ENCODE results near the gene FSTL4.
A peak's percentile ranks its signal among the peaks of the same experiment; 100 is the strongest.

FSTL4 gene

GRCh38 chr5:133426264-133426663 is 186.1 kb downstream of the FSTL4 start:
- Mint-ChIP-seq H3K27ac (no peak overlapping the region), H3K36me3 (ENCODE audit: low read depth) (no peaks in the 10 kb centered on the region), H3K27me3 (peaks cover 21% of the 10 kb centered on the region)

GRCh38 chr5:133425764-133426163 is 186.6 kb downstream of the FSTL4 start:
- no peak for DNase-seq
- H3K36me3 Mint-ChIP-seq (ENCODE audit: low read depth): no peaks in the 10 kb centered on the region
- no peaks in the 10 kb centered on the region for H3K9me3 Mint-ChIP-seq
- peaks cover 11% of the 10 kb centered on the region for H3K4me1 Mint-ChIP-seq (ENCODE audit: low read depth)
- no peak overlapping the region for H3K27ac Mint-ChIP-seq
- no peak overlapping the region for H3K4me3 Mint-ChIP-seq
- peaks cover 21% of the 10 kb centered on the region for H3K27me3 Mint-ChIP-seq

More at GRCh38 chr5:133426264-133426663, 186.1 kb downstream of the FSTL4 start:
- no peak for DNase-seq
- no peaks in the 10 kb centered on the region for H3K9me3 Mint-ChIP-seq
- H3K4me3 Mint-ChIP-seq: no peak overlapping the region
- peaks cover 11% of the 10 kb centered on the region for H3K4me1 Mint-ChIP-seq (ENCODE audit: low read depth)

DNA sequence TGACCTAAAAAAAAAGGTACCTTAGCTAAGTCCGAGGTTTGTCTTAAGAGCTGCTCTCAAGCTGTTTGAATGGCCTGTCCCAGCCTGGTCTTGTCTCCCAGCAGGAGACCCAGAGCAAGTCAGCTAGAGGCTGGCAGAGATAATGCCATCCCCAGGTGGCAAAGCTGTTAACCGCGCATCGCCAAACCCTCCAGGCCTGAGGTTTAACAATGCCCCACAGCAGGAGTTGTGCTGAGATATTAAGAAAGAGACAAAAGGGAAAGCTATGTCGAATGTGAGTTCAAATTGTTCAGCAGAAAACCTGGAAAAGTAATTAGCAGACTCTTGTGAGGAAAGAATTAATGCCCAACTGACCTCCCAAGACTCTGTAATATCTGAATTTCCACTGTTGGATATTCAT is 187.1 kb downstream of the FSTL4 start:
- Mint-ChIP-seq H3K9me3 (no peaks in the 10 kb centered on the region), H3K4me1 (ENCODE audit: low read depth) (peaks cover 11% of the 10 kb centered on the region), H3K36me3 (ENCODE audit: low read depth) (no peaks in the 10 kb centered on the region), H3K4me3 (no peak overlapping the region), H3K27me3 (peaks cover 21% of the 10 kb centered on the region), H3K27ac (no peak overlapping the region)
- DNase-seq: no peak

GRCh38 chr5:133423618-133424282 is 188.6 kb downstream of the FSTL4 start:
- no peak overlapping the region for H3K4me3 Mint-ChIP-seq
- peak; percentile 83 for DNase-seq
- no peaks in the 10 kb centered on the region for H3K9me3 Mint-ChIP-seq
- no peak overlapping the region for H3K27ac Mint-ChIP-seq
- peaks cover 11% of the 10 kb centered on the region for H3K4me1 Mint-ChIP-seq (ENCODE audit: low read depth)
- peaks cover 21% of the 10 kb centered on the region for H3K27me3 Mint-ChIP-seq
- no peaks in the 10 kb centered on the region for H3K36me3 Mint-ChIP-seq (ENCODE audit: low read depth)

- H3K36me3 Mint-ChIP-seq (ENCODE audit: low read depth): no peaks in the 10 kb centered on the region
- no peak overlapping the region for H3K27ac Mint-ChIP-seq
- peaks cover 23% of the 10 kb centered on the region for H3K27me3 Mint-ChIP-seq
- H3K4me1 Mint-ChIP-seq (ENCODE audit: low read depth): peaks cover 11% of the 10 kb centered on the region
- no peaks in the 10 kb centered on the region for H3K9me3 Mint-ChIP-seq
- no peak overlapping the region for H3K4me3 Mint-ChIP-seq
- no peak for DNase-seq
Observed at GRCh38 chr5:133423011-133423617, 189.2 kb downstream of the FSTL4 start.

GRCh38 chr5:133421806-133422205 is 190.5 kb downstream of the FSTL4 start:
- Mint-ChIP-seq H3K4me1 (ENCODE audit: low read depth) (peaks cover 11% of the 10 kb centered on the region), H3K4me3 (no peak overlapping the region), H3K36me3 (ENCODE audit: low read depth) (no peaks in the 10 kb centered on the region), H3K9me3 (no peaks in the 10 kb centered on the region), H3K27ac (no peak overlapping the region), H3K27me3 (peaks cover 20% of the 10 kb centered on the region)
- DNase-seq: no peak

GRCh38 chr5:133421394-133421793 is 190.9 kb downstream of the FSTL4 start:
- Mint-ChIP-seq H3K4me3 (no peak overlapping the region), H3K27me3 (peaks cover 24% of the 10 kb centered on the region), H3K36me3 (ENCODE audit: low read depth) (no peaks in the 10 kb centered on the region), H3K27ac (no peak overlapping the region), H3K9me3 (no peaks in the 10 kb centered on the region), H3K4me1 (ENCODE audit: low read depth) (peaks cover 11% of the 10 kb centered on the region)
- DNase-seq: no peak

DNA sequence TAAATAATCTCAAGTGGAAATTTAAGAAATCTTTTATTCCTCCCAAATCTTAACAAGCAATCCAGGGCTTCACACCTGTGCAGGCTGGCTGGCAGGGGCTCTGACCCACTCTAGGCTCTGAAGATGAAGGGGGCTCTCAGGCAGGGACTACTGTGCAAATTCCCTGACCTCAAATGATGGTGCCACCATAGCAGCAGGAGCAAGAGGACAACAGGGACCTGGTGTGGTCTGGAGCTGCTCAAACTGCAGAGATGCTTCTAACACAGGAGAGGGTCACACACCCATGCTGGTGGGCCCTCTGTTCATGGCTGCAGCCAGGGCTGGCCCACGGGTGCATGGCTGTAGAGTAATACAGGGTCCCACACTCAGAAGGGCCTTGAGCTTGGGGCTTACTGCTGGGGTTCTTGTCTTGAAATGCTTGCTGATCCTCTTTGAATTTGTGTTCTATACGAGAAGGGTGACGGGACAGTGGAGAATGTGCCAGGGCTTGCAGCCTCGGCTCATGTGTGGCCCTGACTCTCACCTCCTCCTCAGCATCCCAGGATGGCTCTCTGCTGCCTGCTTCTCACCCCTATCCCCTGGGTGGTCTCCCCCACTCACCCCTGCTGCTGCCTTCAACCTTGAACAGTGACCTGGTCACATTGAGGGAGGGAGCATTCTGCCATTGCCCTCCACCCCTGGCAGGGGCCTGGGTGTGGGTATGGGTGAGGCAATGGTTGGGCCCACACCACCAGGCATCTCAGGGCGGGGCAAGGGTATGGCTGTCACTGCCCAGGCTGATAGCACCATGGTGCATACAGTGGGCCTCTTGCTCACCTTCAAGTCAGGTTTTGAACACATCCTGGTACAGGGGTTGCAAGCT is 191.7 kb downstream of the FSTL4 start:
- Mint-ChIP-seq H3K9me3 (no peaks in the 10 kb centered on the region), H3K36me3 (ENCODE audit: low read depth) (no peaks in the 10 kb centered on the region), H3K4me1 (ENCODE audit: low read depth) (peaks cover 11% of the 10 kb centered on the region), H3K27ac (no peak overlapping the region), H3K4me3 (no peak overlapping the region), H3K27me3 (peaks cover 28% of the 10 kb centered on the region)
- DNase-seq: no peak

- Mint-ChIP-seq H3K4me1 (ENCODE audit: low read depth) (no peaks in the 10 kb centered on the region), H3K27me3 (peaks cover 36% of the 10 kb centered on the region), H3K9me3 (no peaks in the 10 kb centered on the region), H3K27ac (no peak overlapping the region), H3K4me3 (no peak overlapping the region), H3K36me3 (ENCODE audit: low read depth) (no peaks in the 10 kb centered on the region)
- DNase-seq: no peak
Observed at GRCh38 chr5:133415906-133416305, 196.4 kb downstream of the FSTL4 start.

- peaks cover 36% of the 10 kb centered on the region for H3K27me3 Mint-ChIP-seq
- H3K36me3 Mint-ChIP-seq (ENCODE audit: low read depth): no peaks in the 10 kb centered on the region
- H3K4me3 Mint-ChIP-seq: no peak overlapping the region
- DNase-seq: no peak
- no peak overlapping the region for H3K27ac Mint-ChIP-seq
- H3K4me1 Mint-ChIP-seq (ENCODE audit: low read depth): no peaks in the 10 kb centered on the region
- no peaks in the 10 kb centered on the region for H3K9me3 Mint-ChIP-seq
Observed at GRCh38 chr5:133415506-133415905, 196.8 kb downstream of the FSTL4 start.

DNA sequence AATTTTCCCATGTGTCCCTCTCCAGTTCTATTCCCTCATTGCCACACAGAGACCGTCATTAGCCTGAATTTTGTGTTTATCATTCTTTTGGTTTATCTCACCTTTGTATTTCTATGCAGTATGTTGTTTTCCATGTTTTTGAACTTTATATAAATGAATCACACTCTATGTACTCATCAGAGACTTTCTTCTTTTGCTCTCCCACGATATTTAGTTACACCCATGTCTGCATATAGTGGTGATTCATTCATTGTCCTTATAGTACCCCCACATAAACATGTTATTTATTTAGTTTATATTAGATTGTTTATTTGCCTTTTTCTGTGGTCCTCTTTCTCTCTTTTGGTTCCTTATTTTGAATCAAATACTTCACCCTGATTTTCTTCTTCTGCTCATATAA is 199.7 kb downstream of the FSTL4 start:
- Mint-ChIP-seq H3K4me3 (no peak overlapping the region), H3K27ac (no peak overlapping the region), H3K27me3 (peaks cover 34% of the 10 kb centered on the region), H3K36me3 (ENCODE audit: low read depth) (no peaks in the 10 kb centered on the region), H3K9me3 (no peaks in the 10 kb centered on the region), H3K4me1 (ENCODE audit: low read depth) (no peaks in the 10 kb centered on the region)
- no peak for DNase-seq

DNA sequence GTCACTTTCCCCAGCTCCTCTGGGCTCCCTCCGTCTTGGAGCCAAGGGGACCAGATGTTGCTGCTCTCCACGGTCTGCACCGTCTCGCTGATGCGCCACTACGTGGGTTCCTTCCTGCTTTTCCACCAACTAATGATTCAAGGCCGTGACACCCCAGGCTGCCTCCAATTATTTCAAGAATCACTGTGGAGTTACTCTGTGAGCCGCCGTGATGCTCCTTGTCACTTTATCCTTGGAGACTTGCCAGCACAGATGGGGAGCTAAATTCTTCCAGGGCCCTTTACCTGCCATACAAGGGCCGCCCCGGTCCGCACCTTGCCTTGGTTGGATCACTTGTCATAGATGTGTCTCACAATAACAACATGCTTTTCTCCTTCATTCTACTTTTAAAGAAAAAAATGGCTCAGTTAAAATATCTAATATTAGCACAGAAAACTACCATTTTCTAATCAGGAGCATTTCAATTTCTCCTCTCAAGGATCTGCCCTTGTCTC is 202.0 kb downstream of the FSTL4 start:
- Mint-ChIP-seq H3K4me3 (no peak overlapping the region), H3K9me3 (no peaks in the 10 kb centered on the region), H3K36me3 (ENCODE audit: low read depth) (no peaks in the 10 kb centered on the region), H3K4me1 (ENCODE audit: low read depth) (no peaks in the 10 kb centered on the region), H3K27ac (no peak overlapping the region), H3K27me3 (peaks cover 23% of the 10 kb centered on the region)
- DNase-seq: no peak

DNA sequence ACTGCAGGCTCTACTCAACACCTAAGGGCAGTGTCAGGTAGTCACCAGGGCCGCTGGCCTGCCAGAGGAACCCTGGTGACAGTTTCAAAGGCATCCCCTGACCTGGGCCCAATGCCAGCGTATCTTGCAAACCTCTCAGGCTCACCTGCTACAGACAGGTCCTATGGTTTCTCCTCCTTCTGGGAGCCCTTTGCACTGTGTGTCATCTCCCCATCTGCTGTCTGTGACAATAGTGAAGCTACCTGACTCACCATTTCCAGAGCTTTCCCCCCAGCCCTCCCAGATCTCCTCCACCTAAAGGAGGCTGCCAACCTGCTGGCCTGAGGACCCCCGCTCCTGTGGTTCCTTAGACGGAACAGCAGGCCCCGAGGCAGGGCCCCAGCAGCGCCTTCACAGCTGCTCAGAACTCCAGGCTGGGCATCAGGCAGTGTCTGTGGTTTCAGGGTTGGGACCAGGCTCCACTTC is 203.1 kb downstream of the FSTL4 start:
- no peak for DNase-seq
- Mint-ChIP-seq H3K27ac (no peak overlapping the region), H3K4me3 (no peak overlapping the region), H3K9me3 (no peaks in the 10 kb centered on the region), H3K4me1 (ENCODE audit: low read depth) (no peaks in the 10 kb centered on the region), H3K36me3 (ENCODE audit: low read depth) (no peaks in the 10 kb centered on the region), H3K27me3 (peaks cover 17% of the 10 kb centered on the region)

DNA sequence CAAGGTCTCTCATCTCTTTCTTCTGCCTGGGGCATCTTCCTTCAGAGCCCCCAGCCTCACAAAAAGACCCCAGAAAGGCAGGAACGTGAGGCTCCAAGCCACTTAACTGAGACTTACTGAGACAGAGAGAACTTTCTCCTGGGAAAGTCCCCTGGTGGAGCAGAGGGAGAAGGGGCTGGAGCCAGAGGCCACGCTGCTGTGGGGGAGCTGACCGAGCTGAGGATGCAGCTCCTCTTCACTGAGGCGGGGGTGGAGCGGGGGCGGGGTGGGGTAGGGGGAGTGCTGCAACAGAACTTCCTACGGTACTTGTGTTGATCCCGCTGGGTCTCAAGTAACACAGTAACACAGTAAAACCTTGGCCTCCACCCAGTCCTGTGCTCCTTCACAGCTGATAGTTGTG is 204.0 kb downstream of the FSTL4 start:
- Mint-ChIP-seq H3K27me3 (peaks cover 14% of the 10 kb centered on the region), H3K36me3 (ENCODE audit: low read depth) (no peaks in the 10 kb centered on the region), H3K27ac (no peak overlapping the region), H3K4me3 (no peak overlapping the region), H3K4me1 (ENCODE audit: low read depth) (no peaks in the 10 kb centered on the region), H3K9me3 (no peaks in the 10 kb centered on the region)
- no peak for DNase-seq

All from activated T-cell treated with anti-CD3 and anti-CD28 coated beads, Interleukin-2, amount 50 U/mL, for 24 hours (primary cell).